GM20431 (cell line): ENCODE data around the gene KAZALD1.

ENCODE experiments used
- in situ Hi-C: fragments of 300-500 bp; cut with MseI, MboI; formaldehyde crosslinking; loops from one replicate; pipeline ENCODE4 v1.15.0; 2020; ENCODE audit warnings: low sequenced_read_pairs; ENCODE audit not compliant: unreplicated experiment

Gene KAZALD1

GRCh38 chr10:101064415-101065030 is 2.7 kb downstream of the KAZALD1 start:
- in situ Hi-C loops, result no loop called here

- in situ Hi-C loops, result no loop called here
Measured at GRCh38 chr10:101065481-101066145, 3.8 kb downstream of the KAZALD1 start.

DNA sequence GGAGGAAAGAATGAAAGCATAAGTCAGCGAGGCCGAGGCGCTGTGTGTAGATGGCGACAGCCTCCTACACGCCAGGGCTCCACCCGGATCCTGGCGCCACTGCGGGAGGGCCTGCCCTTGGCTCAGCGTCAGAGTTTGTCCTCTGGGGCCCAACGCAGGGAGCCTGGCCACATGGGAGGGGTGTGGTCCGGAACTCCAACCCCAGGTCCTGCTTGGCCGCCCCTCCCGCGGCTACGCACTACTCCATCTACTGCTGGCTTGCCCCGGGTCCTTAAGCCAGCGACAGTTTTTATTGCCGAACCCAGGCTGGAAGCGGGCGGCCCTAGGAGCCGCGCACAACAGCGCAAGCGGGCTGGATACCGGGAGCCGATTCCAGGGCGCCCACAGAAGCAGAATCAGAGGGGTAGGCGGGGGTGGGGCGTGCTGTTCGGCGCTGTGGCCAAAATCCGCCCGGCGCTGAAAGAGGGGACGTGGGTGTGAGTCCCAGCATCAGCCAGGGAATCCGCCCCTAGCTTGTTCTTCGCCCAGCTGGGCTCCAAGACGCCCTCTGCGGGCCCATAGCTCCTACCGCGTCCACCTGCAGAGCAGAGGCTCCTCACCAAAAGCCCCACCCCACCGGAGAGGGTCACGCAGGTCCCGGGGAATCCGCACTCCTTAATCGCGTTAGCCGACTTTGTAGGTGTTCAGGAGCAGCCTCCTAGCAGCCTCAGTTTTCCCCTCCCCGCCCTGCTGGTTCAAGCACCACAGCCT is 4.5 kb downstream of the KAZALD1 start:
- in situ Hi-C loops, result no loop called here

GRCh38 chr10:101066896-101067355 is 5.1 kb downstream of the KAZALD1 start:
- in situ Hi-C loops, result no loop called here

DNA sequence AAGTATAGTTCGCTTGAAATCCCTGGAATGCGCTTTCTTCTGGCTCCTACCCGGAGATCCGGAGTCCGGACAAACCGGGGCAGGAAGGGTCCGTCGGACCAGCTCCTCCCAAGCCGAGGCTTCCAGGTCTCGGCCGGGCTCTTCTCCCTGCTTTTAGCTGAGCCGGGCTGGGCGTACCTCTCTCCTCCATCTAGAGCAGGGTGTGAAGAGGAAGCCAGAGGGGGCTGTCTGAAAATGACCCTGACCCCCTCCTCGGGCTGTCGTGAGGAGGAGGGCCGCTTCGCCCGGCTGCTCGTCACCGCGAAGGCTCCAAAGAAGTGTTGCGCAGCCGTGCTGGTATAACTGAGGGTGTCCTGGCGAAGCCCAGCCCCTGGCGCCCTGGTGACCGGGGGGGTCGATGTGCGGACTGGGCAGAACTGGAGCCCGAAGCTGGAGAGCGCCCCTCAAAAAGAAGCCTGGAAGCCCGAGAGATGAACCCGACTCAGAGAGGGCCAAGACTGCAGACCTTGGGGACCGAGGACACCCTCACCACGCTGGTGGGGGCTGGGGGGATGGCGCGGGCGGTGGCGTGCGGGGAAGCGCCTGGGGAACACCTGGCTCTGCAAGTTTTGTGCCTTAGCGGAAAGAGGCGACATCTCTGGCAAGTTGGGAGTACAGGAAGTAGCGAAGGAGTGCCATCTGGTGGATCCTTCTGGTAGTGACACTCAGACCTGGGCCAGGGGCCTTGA is 5.7 kb downstream of the KAZALD1 start:
- in situ Hi-C loops, result no loop called here

- in situ Hi-C loops, result no loop called here
Measured at GRCh38 chr10:101069441-101069840, 7.7 kb downstream of the KAZALD1 start.

GRCh38 chr10:101070098-101070497 is 8.3 kb downstream of the KAZALD1 start:
- in situ Hi-C loops, result no loop called here

DNA sequence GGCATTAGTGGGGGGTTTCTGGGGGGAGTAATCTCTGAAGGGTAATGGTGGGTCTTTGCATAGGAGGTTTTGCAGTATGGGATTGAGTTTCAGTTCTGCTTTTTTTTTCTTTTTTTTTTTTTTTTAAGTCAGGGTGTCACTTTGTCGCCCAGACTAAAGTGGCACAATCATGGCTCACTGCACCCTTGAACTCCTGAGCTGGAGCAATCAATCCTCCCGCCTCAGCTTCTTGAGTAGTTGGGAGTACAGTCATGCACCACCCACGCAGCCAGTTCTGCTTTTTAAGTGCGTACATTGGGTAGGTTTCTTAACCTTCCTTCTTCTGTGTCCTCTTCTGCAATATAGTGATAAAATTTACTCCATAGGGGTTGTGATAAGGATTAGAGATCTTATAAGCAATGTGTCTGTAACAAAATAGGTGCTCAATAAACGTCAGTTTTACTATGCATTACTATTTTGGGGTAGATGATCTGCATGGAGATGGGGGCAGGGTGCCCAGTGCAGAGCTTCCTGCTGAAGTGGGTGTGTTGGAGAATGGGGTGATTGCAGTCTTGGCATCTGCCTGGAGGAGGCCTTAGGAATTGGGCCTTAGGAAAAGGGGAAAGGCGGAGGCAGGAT is 9.6 kb downstream of the KAZALD1 start:
- in situ Hi-C loops, result no loop called here

DNA sequence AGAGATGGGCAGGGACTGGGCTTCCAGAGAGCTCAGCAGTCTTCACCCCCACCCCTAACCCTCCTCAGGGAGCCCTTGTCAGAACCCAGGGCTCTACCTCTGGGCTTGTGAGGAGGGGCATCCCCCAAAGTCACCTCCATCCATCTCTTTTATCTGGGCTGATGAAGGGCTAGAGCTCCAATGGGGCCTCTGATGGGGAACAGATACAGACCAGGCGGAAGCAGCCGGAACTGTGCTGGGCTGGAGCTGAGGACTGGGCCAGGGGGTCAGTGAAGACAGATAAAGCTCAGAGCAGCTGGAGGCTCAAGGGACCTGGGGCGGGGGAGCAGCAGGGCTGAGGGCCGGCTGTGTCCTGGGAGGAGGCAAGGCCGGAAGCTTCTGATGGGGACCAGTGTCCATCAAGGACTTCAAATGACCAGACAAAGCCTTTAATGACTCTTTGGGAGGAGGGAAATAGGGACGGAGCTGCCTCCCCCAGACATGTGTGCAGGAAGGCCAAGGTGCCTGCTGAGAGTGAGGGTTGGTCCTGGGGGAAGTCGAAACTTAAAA is 10.2 kb downstream of the KAZALD1 start:
- in situ Hi-C loops, result no loop called here

DNA sequence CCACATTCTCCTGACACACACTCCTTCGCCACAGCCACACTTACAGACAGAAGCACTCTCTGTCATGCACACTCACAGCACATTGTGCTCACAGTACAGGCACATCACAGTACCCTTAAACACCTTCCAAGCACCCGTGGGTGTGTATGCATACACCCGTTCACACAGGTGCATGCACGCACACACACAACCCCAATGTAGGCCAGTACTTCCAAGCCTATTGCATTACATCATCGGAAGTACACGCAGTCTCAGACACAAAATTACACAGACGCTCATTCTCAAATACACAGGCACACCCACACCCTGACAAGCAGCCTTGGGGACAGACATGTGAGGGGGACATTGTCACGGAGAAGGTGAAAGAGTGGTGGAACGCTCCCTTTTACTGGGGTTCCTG is 11.1 kb downstream of the KAZALD1 start:
- in situ Hi-C loops, result no loop called here

DNA sequence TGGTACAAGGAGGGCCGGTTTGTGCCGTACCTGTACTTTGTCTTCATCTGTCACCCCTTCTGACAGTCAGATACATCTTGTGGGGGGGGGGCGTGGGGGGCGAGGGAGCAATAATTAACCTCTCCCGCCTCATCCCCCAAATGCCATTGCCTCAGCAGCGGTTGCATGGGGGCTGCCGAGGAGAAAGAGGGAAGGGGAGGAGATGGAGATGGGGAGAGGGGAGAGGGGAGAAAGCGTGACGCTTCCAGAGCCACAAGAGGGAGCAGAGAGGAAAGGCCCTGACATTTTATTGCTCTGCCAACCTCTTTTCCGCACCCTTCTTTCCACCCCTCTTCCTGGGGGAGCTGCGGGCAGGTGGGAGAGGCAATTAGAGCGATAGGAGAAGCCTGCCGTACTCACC is 11.8 kb downstream of the KAZALD1 start:
- in situ Hi-C loops, result no loop called here

- in situ Hi-C loops, result no loop called here
Measured at GRCh38 chr10:101075775-101076174, 14.0 kb downstream of the KAZALD1 start.

DNA sequence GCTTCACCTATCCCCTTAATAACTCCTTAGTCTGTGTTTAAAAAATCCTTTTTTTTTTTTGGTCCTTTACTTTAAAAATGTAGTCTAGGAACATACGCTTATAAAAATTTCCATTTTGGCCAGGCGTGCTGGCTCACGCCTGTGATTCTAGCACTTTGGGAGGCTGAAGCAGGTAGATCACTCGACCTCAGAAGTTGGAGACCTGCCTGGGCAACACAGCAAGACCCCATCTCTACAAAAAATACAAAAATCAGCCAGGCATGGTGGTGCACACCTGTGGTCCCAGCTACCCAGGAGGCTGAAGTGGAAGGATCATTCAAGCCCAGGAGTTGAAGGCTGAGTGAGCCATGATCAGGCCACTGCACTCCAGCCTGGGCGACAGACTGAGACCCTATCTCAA is 14.8 kb downstream of the KAZALD1 start:
- in situ Hi-C loops, result no loop called here

- in situ Hi-C loops, result no loop called here
Measured at GRCh38 chr10:101079874-101080273, 18.1 kb downstream of the KAZALD1 start.

GRCh38 chr10:101080933-101081931 is 19.4 kb downstream of the KAZALD1 start:
- in situ Hi-C loops, result no loop called here

GRCh38 chr10:101085846-101086245 is 24.1 kb downstream of the KAZALD1 start:
- in situ Hi-C loops, result no loop called here

DNA sequence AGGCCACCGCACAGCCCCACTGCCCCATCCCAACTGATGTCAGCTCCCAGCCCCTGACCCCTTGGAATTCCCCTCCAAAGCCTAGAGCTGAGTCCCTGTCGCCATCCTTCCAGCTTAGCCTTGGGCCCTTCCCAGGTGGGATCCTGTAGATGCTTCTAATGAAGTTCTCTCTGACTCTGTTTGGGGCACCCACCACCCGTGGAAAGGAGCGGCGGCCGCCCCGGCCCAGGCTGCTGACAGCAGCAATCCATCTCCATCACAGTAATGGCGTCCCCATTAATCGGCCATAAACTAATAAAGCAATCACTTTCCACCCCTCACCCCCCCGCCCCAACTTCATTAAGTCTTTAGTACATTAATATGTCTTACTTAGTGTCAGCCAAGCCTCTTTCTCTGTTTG is 25.6 kb downstream of the KAZALD1 start:
- in situ Hi-C loops, result no loop called here

DNA sequence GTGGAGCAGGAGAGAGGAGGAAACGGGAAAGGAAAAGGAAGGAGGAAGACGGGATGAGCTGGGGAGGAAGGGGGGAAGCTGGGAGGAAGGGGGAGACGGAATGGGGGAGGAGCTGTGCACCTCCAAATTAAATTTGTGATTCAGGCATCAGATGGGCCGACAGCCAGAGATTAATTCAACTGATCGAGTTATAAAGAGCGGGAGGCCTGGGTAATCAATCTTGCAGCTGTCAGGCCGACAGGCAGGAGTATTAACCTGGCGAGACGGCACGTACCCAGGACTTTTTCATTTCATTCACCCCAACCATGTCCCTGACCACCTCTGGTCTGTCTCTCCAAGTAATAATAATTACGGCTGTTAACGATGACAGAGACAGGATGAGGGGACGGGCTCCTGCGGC is 26.2 kb downstream of the KAZALD1 start:
- in situ Hi-C loops, result no loop called here
